ENCODE results near the gene ICAM3. TPM values are rescaled to one million over a fixed set of nuclear protein-coding genes. Genes with fewer than 3 reads are reported as not detected.

ICAM3 gene
- polyA plus RNA-seq, 1 of the 3 experiments (the other 2 are of a cell fraction) = 15.6 TPM

DNA sequence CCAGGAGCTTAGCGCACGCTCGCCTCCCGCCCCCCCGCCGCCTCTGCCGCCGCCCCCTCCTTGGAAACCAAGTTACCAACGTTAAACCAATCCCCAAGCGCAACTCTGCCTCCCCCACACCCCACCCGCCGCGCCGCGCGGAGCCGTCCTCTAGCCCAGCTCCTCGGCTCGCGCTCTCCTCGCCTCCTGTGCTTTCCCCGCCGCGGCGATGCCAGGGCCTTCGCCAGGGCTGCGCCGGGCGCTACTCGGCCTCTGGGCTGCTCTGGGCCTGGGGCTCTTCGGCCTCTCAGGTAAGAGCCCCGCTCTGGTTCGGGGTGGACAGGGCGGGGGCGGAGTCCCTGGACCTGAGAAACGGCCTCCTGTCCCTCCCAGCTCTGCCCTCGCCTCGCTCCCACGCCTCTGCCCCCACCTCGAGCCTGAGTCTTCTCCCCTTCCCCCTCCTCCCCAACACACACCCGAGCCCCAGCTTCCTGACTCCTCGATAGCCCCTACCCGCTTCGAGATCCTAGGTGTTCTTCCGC, 49.5 kb downstream of the ICAM3 start, which contains the start of gene ICAM5:
ICAM5 (plus strand) TSS at position 117 of the 521 bp plus-strand sequence; CDS start at position 209, 92 bp downstream.
- H3K4me2 ChIP-seq = peak within 1 kb of the TSS; percentile 98
- H3K4me3 ChIP-seq (ENCODE audit: low read depth in 2 of 2, low read length in 1 of 2) = peak within 1 kb of the TSS; percentile 45 to 77
- no peaks in the 10 kb centered on the region for H4K20me1 ChIP-seq (ENCODE audit: insufficient read depth)
- H3K27me3 ChIP-seq (ENCODE audit: insufficient read depth) = no peaks in the 10 kb centered on the region; the same call in 1 of the 2 replicates
- 4% methylated on average over 13 of the region's 45 CpGs for WGBS (ENCODE audit: low lambda C conversion rate)
- H3K27ac ChIP-seq (ENCODE audit: low read depth in 2 of 2, low read length in 1 of 2) = no peak within 1 kb of the TSS
- H3F3A ChIP-seq (replicated peaks; ENCODE audit: insufficient read depth) = peaks cover 6% of the 10 kb centered on the region
- POLR2A ChIA-PET = interaction anchor here (1.2 to 1.4 kb wide), 2 partner anchors 12 to 14 kb away, joined by 3 to 4 read pairs; no protein-coding TSS in a partner anchor
- no peaks in the 10 kb centered on the region for H3K79me2 ChIP-seq (ENCODE audit: insufficient read depth)
- peak within 1 kb of the TSS; percentile 91 for H2AFZ ChIP-seq (ENCODE audit: low read depth)
- CTCF ChIA-PET = interaction anchor here (0.6 to 7.4 kb wide), 13 partner anchors 9 to 132 kb away, joined by 3 to 65 read pairs (median 6); partner anchors contain the start of genes CDC37 and ICAM1
- DNase-seq = no peak
- no peak within 1 kb of the TSS for H3K9ac ChIP-seq
- no peaks in the 10 kb centered on the region for H3K9me2 ChIP-seq
- H3K36me3 ChIP-seq (replicated peaks in 1 of 2; ENCODE audit: control insufficient read depth in 1 of 2, insufficient read depth in 2 of 2, low read length in 1 of 2) = no peaks in the 10 kb centered on the region
- peaks cover 0 to 39% of the 10 kb centered on the region in 2 experiments; a peak in 1 of 4 replicates for H3K4me1 ChIP-seq (ENCODE audit: control insufficient read depth in 1 of 2, insufficient read depth in 2 of 2, low read depth in 1 of 2, low read length in 1 of 2)
- no peak for TF ChIP-seq POLR2AphosphoS5 (IDR thresholded peaks at IDR 0.05; ENCODE audit: low read depth, low read length)
- TF ChIP-seq RAD21 (IDR thresholded peaks at IDR 0.05; ENCODE audit: low read length) = no peak
- TF ChIP-seq MEF2A (IDR thresholded peaks at IDR 0.05; ENCODE audit: borderline replicate concordance, low read depth) = no peak
- no peak for TF ChIP-seq SIN3A (IDR thresholded peaks at IDR 0.05; ENCODE audit: borderline replicate concordance, low read depth, low read length)
- no peak for TF ChIP-seq ELF1 (IDR thresholded peaks at IDR 0.05)
- TF ChIP-seq, protein P1, sequence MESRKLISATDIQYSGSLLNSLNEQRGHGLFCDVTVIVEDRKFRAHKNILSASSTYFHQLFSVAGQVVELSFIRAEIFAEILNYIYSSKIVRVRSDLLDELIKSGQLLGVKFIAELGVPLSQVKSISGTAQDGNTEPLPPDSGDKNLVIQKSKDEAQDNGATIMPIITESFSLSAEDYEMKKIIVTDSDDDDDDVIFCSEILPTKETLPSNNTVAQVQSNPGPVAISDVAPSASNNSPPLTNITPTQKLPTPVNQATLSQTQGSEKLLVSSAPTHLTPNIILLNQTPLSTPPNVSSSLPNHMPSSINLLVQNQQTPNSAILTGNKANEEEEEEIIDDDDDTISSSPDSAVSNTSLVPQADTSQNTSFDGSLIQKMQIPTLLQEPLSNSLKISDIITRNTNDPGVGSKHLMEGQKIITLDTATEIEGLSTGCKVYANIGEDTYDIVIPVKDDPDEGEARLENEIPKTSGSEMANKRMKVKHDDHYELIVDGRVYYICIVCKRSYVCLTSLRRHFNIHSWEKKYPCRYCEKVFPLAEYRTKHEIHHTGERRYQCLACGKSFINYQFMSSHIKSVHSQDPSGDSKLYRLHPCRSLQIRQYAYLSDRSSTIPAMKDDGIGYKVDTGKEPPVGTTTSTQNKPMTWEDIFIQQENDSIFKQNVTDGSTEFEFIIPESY (IDR thresholded peaks at IDR 0.05; ENCODE audit: borderline replicate concordance, low read depth) = no peak
- TF ChIP-seq RCOR1 (IDR thresholded peaks at IDR 0.05; ENCODE audit: low read length) = no peak
- TF ChIP-seq EP300 (IDR thresholded peaks at IDR 0.05; ENCODE audit: borderline replicate concordance in 1 of 2, low read depth in 1 of 2, low read length in 1 of 2) = no peak
- TF ChIP-seq, protein P2, sequence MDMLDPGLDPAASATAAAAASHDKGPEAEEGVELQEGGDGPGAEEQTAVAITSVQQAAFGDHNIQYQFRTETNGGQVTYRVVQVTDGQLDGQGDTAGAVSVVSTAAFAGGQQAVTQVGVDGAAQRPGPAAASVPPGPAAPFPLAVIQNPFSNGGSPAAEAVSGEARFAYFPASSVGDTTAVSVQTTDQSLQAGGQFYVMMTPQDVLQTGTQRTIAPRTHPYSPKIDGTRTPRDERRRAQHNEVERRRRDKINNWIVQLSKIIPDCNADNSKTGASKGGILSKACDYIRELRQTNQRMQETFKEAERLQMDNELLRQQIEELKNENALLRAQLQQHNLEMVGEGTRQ (IDR thresholded peaks at IDR 0.05; ENCODE audit: borderline replicate concordance, low read depth, low read length) = no peak
- TF ChIP-seq, protein P3, sequence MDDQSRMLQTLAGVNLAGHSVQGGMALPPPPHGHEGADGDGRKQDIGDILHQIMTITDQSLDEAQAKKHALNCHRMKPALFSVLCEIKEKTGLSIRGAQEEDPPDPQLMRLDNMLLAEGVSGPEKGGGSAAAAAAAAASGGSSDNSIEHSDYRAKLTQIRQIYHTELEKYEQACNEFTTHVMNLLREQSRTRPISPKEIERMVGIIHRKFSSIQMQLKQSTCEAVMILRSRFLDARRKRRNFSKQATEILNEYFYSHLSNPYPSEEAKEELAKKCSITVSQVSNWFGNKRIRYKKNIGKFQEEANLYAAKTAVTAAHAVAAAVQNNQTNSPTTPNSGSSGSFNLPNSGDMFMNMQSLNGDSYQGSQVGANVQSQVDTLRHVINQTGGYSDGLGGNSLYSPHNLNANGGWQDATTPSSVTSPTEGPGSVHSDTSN (IDR thresholded peaks at IDR 0.05) = no peak
- TF ChIP-seq, protein P4, sequence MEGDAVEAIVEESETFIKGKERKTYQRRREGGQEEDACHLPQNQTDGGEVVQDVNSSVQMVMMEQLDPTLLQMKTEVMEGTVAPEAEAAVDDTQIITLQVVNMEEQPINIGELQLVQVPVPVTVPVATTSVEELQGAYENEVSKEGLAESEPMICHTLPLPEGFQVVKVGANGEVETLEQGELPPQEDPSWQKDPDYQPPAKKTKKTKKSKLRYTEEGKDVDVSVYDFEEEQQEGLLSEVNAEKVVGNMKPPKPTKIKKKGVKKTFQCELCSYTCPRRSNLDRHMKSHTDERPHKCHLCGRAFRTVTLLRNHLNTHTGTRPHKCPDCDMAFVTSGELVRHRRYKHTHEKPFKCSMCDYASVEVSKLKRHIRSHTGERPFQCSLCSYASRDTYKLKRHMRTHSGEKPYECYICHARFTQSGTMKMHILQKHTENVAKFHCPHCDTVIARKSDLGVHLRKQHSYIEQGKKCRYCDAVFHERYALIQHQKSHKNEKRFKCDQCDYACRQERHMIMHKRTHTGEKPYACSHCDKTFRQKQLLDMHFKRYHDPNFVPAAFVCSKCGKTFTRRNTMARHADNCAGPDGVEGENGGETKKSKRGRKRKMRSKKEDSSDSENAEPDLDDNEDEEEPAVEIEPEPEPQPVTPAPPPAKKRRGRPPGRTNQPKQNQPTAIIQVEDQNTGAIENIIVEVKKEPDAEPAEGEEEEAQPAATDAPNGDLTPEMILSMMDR (IDR thresholded peaks at IDR 0.05) = no peak
- TF ChIP-seq YY1 (IDR thresholded peaks at IDR 0.05; ENCODE audit: low read depth) = no peak
- TF ChIP-seq NRF1 (IDR thresholded peaks at IDR 0.05; ENCODE audit: low read depth, low read length) = no peak
- no peak for TF ChIP-seq EZH2phosphoT487 (IDR thresholded peaks at IDR 0.05; ENCODE audit: borderline replicate concordance, low read depth)
- no peak for TF ChIP-seq GATA2 (CRISPR knock-in tag; IDR thresholded peaks at IDR 0.05)
- TF ChIP-seq RXRA (IDR thresholded peaks at IDR 0.05; ENCODE audit: borderline replicate concordance, low read depth) = no peak
- TF ChIP-seq NFIC (IDR thresholded peaks at IDR 0.05; ENCODE audit: borderline replicate concordance) = no peak
- TF ChIP-seq, protein P5, sequence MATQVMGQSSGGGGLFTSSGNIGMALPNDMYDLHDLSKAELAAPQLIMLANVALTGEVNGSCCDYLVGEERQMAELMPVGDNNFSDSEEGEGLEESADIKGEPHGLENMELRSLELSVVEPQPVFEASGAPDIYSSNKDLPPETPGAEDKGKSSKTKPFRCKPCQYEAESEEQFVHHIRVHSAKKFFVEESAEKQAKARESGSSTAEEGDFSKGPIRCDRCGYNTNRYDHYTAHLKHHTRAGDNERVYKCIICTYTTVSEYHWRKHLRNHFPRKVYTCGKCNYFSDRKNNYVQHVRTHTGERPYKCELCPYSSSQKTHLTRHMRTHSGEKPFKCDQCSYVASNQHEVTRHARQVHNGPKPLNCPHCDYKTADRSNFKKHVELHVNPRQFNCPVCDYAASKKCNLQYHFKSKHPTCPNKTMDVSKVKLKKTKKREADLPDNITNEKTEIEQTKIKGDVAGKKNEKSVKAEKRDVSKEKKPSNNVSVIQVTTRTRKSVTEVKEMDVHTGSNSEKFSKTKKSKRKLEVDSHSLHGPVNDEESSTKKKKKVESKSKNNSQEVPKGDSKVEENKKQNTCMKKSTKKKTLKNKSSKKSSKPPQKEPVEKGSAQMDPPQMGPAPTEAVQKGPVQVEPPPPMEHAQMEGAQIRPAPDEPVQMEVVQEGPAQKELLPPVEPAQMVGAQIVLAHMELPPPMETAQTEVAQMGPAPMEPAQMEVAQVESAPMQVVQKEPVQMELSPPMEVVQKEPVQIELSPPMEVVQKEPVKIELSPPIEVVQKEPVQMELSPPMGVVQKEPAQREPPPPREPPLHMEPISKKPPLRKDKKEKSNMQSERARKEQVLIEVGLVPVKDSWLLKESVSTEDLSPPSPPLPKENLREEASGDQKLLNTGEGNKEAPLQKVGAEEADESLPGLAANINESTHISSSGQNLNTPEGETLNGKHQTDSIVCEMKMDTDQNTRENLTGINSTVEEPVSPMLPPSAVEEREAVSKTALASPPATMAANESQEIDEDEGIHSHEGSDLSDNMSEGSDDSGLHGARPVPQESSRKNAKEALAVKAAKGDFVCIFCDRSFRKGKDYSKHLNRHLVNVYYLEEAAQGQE (IDR thresholded peaks at IDR 0.05; ENCODE audit: low read depth, low read length) = no peak
- H3K9me3 ChIP-seq = no peaks in the 10 kb centered on the region
